HG03095 (cell line): Measurements from ENCODE around the gene SMCHD1.
"Not testable (repeated sequence)": the region's sequence is repeated elsewhere in the genome, so short reads cannot be mapped to it uniquely, and the experiment has no call there.

Experiments
- ATAC-seq: cut with Tn5 transposase; IDR thresholded peaks from one replicate; pipeline ENCODE4 v1.9.1; 2021; ENCODE audit warnings: moderate library complexity; ENCODE audit not compliant: unreplicated experiment

Gene SMCHD1

DNA sequence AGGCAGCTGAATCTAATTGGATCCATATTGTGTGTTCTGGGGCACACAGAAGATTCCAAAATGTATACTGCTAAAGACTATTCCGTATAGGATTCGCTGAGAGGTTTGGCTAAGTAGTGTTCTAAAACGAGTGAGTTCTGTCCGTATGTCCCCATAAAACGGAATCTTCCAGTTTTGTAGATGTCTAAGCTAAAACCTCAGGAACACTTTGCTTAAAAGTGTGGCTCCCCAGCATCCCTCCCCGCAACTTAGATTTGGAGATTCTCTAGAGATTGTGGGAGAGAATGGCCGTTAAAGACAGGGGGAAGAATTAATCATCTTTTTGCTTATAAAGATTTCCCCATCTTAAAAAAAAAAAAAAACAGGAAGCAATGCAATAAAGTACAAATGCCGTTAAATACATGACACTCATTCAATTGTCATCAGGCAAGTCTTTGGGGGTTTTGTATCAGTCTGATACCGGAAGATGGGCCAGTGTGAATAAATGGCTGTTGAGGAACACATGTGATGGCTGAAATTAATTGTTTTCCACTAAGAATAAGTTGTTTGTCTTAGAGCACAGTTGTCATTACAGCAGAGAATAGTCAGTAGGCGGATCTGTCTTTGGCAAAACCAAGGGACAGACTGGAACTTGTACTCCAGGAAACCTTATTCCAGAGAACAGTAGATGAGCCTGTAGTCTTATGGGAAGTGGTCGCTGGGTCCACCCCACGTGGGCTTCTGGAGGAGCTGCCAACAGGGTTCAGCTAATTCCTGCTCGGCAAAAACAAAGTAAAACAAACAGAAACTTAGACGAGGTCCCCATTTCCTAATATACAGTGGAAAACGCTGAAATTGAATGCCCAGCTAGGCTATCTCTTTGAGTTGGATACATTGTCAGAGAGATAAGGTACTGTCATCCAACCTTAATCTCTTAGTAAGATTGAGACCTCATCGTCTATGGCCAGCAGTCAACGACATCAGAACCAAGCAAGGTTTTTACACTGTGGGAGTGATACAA is 193.0 kb downstream of the SMCHD1 start:
- no peak for ATAC-seq

DNA sequence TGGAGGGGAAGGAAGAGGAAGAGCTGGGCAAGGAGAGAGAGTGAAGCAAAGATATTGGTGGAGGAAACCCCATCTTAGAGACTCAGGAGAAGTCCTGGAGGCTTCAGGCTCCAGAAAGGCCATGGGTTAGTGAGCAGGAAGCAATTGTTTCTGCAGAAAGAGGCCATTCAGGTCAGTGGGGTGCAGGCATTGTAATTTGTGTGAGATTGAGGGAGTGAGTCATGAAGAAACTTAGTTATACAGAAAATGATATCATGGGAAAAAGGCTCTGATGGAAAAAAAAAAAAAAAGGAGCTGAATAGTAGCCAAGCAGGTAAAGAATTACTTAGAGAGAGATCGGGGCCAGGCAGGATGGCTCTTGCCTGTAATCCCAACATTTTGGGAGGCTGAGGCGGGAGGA is 195.3 kb downstream of the SMCHD1 start:
- ATAC-seq = no peak

DNA sequence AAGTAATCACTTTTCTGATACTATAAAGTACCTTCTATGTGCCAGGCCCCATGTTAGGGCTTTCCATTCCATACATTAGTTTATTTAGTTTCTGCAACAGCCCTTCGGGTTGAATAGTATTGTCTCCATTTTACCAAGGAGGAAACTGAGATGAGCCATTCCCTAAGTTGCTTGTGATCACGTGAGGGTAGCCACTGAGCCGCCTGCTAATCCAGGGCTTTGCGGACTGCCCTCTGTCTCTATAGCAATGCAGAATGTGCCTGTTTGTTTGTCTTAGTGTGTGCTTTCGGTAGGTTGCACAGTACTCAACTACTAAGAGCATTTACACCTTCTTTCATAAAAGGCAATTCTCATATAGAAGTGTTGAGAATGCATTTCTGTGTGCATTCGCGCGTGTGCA is 196.2 kb downstream of the SMCHD1 start:
- ATAC-seq = no peak

DNA sequence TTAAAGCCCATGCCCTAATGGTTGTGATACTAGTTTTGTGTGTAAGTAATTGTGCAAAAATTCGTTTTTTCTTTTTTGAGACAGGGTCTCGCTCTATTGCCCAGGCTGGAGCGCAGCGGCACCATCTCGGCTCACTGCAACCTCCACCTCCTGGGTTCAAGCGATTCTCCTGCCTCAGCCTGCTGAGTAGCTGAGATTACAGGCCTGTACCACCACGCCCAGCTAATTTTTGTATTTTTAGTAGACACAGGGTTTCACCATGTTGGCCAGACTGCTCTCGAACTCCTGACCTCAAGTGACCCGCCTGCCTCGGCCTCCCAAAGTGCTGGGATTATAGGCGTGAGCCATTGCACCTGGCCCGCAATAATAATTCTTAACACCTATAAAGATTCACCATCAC is 196.9 kb downstream of the SMCHD1 start:
- ATAC-seq = not testable (repeated sequence)

GRCh38 chr18:2853173-2853925 is 197.8 kb downstream of the SMCHD1 start:
- no peak for ATAC-seq

GRCh38 chr18:2853926-2854664 is 198.6 kb downstream of the SMCHD1 start:
- no peak for ATAC-seq
